Endothelial cell of umbilical vein (primary cell): ENCODE data around the gene CAMLG. TPM values are rescaled to one million over a fixed set of nuclear protein-coding genes. Genes with fewer than 3 reads are reported as not detected.

Source experiments
- BruUV-seq: library from RNA; stranded (reverse); fragments of 400-500 nt; replicated peaks from 2 replicates; lab custom pipeline; 2021; lab: Mats Ljungman, UMichigan
- CTCF ChIA-PET: fragments of 300-600, 350-600 bp; sonication (Branson Sonifier 250); formaldehyde crosslinking; loops from one replicate; lab custom pipeline; 2021; ENCODE audit warnings: antibody characterized with exemption, inconsistent platforms; lab: Charles Lee
- POLR2A ChIA-PET: fragments of 300-600, 350-600 bp; sonication (Branson Sonifier 250); formaldehyde crosslinking; loops from one replicate; lab custom pipeline; 2021; ENCODE audit warnings: antibody characterized with exemption, inconsistent platforms; lab: Charles Lee
- DNase-seq: peaks from one replicate; pipeline ENCODE4 v3.0.0-alpha.2; 2011; ENCODE audit warnings: low read depth, low spot score
- FAIRE-seq: peaks from 2 replicates; lab custom pipeline; 2011; peaks lifted over from hg19 to GRCh38; lab: Jason Lieb, UNC
- H2AFZ ChIP-seq: 2 replicates; pipeline ENCODE4 v1.6.0; 2012; ENCODE audit warnings: low read depth, low read length, control low read depth, inconsistent platforms
- H3K27ac ChIP-seq: 2 replicates; pipeline ENCODE4 v1.5.1; 2011; ENCODE audit warnings: low read depth, mild to moderate bottlenecking, control low read depth, low read length, moderate library complexity; ENCODE audit not compliant: insufficient read depth
- H3K27me3 ChIP-seq, 2 experiments: 2 replicates each; pipeline versions ENCODE4 v1.6.0 to v1.6.1; 2011; ENCODE audit warnings: low read length in 2 of 2, mixed read lengths in 1 of 2; ENCODE audit not compliant: control insufficient read depth in 2 of 2, insufficient read depth in 2 of 2
- H3K36me3 ChIP-seq, 2 experiments: 2 replicates in 1 of 2; 3 replicates in 1 of 2; pipeline ENCODE4 v1.5.1; 2011; ENCODE audit warnings: low read length in 2 of 2, mild to moderate bottlenecking in 1 of 2, moderate library complexity in 1 of 2; ENCODE audit not compliant: control insufficient read depth in 2 of 2, insufficient read depth in 2 of 2; ENCODE audit errors: extremely low read depth in 1 of 2
- H3K4me1 ChIP-seq: 3 replicates; pipeline ENCODE4 v1.5.1; 2011; ENCODE audit warnings: mild to moderate bottlenecking, low read length; ENCODE audit not compliant: control insufficient read depth, insufficient read depth; ENCODE audit errors: extremely low read depth
- H3K4me2 ChIP-seq: 2 replicates; pipeline ENCODE4 v1.6.1; 2011; ENCODE audit warnings: low read length, control low read depth, mixed read lengths; ENCODE audit not compliant: insufficient read depth
- H3K4me3 ChIP-seq, 3 experiments: fragments of 200-600 bp in 1 of 3; sonication (generic), shearing (Covaris generic) in 1 of 3; replicated peaks in 1 of 3; 2 replicates each; pipeline ENCODE4 v1.5.1; 2011 to 2016; ENCODE audit warnings: control low read depth in 3 of 3, low read length in 3 of 3, mild to moderate bottlenecking in 2 of 3, inconsistent platforms in 1 of 3, low read depth in 1 of 3, moderate library complexity in 1 of 3; ENCODE audit not compliant: insufficient read depth in 1 of 3
- H3K79me2 ChIP-seq: 2 replicates; pipeline ENCODE4 v1.6.0; 2012; ENCODE audit warnings: low read length, inconsistent platforms; ENCODE audit not compliant: control insufficient read depth, insufficient read depth
- H3K9ac ChIP-seq: replicated peaks from 2 replicates; pipeline ENCODE3; 2011; ENCODE audit warnings: low read length, control low read depth; ENCODE audit not compliant: insufficient read depth; ENCODE audit errors: extremely low read depth
- H3K9me1 ChIP-seq: replicated peaks from 3 replicates; pipeline ENCODE4 v1.6.0; 2011; ENCODE audit warnings: mild to moderate bottlenecking, low read length; ENCODE audit not compliant: control insufficient read depth, insufficient read depth; ENCODE audit errors: extremely low read depth
- H3K9me3 ChIP-seq: replicated peaks from 2 replicates; pipeline ENCODE4 v1.5.1; 2012; ENCODE audit warnings: low read length, inconsistent platforms; ENCODE audit not compliant: control insufficient read depth, insufficient read depth
- H4K20me1 ChIP-seq: replicated peaks from 2 replicates; pipeline ENCODE3; 2011; ENCODE audit warnings: mild to moderate bottlenecking, low read length; ENCODE audit not compliant: control insufficient read depth, insufficient read depth; ENCODE audit errors: extremely low read depth
- CTCF ChIP-seq, 2 donors: IDR thresholded peaks; 1 replicate in 1 of 2; 2 replicates in 1 of 2; pipeline ENCODE4 v1.5.1; 2011; ENCODE audit warnings: low read length in 2 of 2, mild to moderate bottlenecking in 2 of 2, moderate library complexity in 2 of 2, control low read depth in 1 of 2, inconsistent platforms in 1 of 2, low read depth in 1 of 2; ENCODE audit not compliant: insufficient read depth in 1 of 2; ENCODE audit errors: extremely low read depth in 1 of 2
- EZH2 ChIP-seq: IDR thresholded peaks from 2 replicates; pipeline ENCODE4 v1.6.1; 2012; ENCODE audit warnings: borderline replicate concordance, low read depth, mild to moderate bottlenecking, moderate library complexity, low read length, inconsistent platforms; ENCODE audit not compliant: severe bottlenecking
- FOS ChIP-seq: IDR thresholded peaks from 2 replicates; pipeline ENCODE4 v1.6.1; 2011; ENCODE audit warnings: mild to moderate bottlenecking, low read length, moderate library complexity, borderline replicate concordance; ENCODE audit not compliant: insufficient read depth
- GATA2 ChIP-seq: IDR thresholded peaks from 2 replicates; pipeline ENCODE4 v1.7.0; 2011; ENCODE audit warnings: low read depth, mild to moderate bottlenecking, moderate library complexity, mixed read lengths, low read length; ENCODE audit not compliant: insufficient read length, insufficient read depth
- JUN ChIP-seq: IDR thresholded peaks from 2 replicates; pipeline ENCODE4 v1.6.1; 2011; ENCODE audit warnings: borderline replicate concordance, low read depth; ENCODE audit not compliant: insufficient read length, insufficient read depth
- MAX ChIP-seq: IDR thresholded peaks from 2 replicates; pipeline ENCODE4 v1.6.1; 2011; ENCODE audit not compliant: insufficient read depth, insufficient read length
- MYC ChIP-seq: IDR thresholded peaks from one replicate; pipeline ENCODE4 v1.6.1; 2011; ENCODE audit warnings: mild to moderate bottlenecking, low read depth, low read length
- POLR2A ChIP-seq: IDR thresholded peaks from 2 replicates; pipeline ENCODE4 v1.6.1; 2012; ENCODE audit warnings: low read depth, mild to moderate bottlenecking, control low read depth, low read length
- POLR2AphosphoS5 ChIP-seq: IDR thresholded peaks from 2 replicates; pipeline ENCODE4 v1.6.1; 2012; ENCODE audit warnings: low read depth, mild to moderate bottlenecking, control low read depth, low read length, moderate library complexity; ENCODE audit not compliant: insufficient read depth
- dilution Hi-C: fragments of 300-500 bp; cut with MboI; formaldehyde crosslinking; loops from one replicate; pipeline ENCODE4 v1.15.0; 2019; ENCODE audit warnings: low sequenced_read_pairs; ENCODE audit not compliant: extremely low pct_ligation_motif_present
- intact Hi-C: fragments of 100-400 bp; cut with micrococcal nuclease; formaldehyde crosslinking; loops from one replicate; pipeline ENCODE4 v1.10.0; 2022
- polyA plus RNA-seq, 4 experiments: library from polyadenylated mRNA; depleted of rRNA in 3 of 4; stranded (reverse) in 3 of 4; unstranded in 1 of 4; fragments of >200 nt; gene quantifications; 2 replicates each; pipeline versions ENCODE4 v1.2.1 to v1.2.3, GENCODE V29; 2011 to 2012; ENCODE audit warnings: missing spikeins in 1 of 4
- total RNA-seq: library from RNA; stranded (reverse); gene quantifications from 2 replicates; pipeline ENCODE4 v1.2.3, GENCODE V29; 2021

Gene CAMLG
- total and polyA plus RNA-seq, 2 donors (not counting 3 experiments of a cell fraction or from before 2014, with no cell fraction given), result 14.7 to 33.3 TPM

- BruUV-seq, result no TSS peak
- Histone ChIP-seq H3K9me1 (no peaks in the 10 kb centered on the region), H3K36me3 (peaks cover 5 to 8% of the 10 kb centered on the region in 2 experiments), H3K9me3 (no peaks in the 10 kb centered on the region), H3K27ac (no peak overlapping the region), H2AFZ (no peak overlapping the region), H3K9ac (no peak overlapping the region), H3K79me2 (no peaks in the 10 kb centered on the region), H3K4me1 (no peaks in the 10 kb centered on the region), H3K4me3 (no peak overlapping the region), H4K20me1 (no peaks in the 10 kb centered on the region), H3K27me3 (no peaks in the 10 kb centered on the region), H3K4me2 (no peak overlapping the region)
- dilution Hi-C loops (no loop called here), intact Hi-C loops (no loop called here)
- FAIRE-seq (no peak), DNase-seq (no peak)
- ChIA-PET POLR2A (no interaction called here), CTCF (no interaction called here)
- TF ChIP-seq EZH2 (no peak), MAX (no peak), GATA2 (no peak), POLR2A (no peak), POLR2AphosphoS5 (no peak), JUN (no peak), FOS (no peak), CTCF (IDR thresholded peaks at IDR 0.05; ENCODE audit: extremely low read depth in 1 of 2, insufficient read depth in 1 of 2, low read depth in 1 of 2, low read length in 2 of 2) (no peak), MYC (no peak)
These were observed 13.5 kb upstream of the CAMLG start for GRCh38 chr5:134724872-134725271.
